Measurements from ENCODE around the gene EDC4.

- TF ChIP-seq CTCF (IDR thresholded peaks at IDR 0.05 in 8 of 11, conservative IDR thresholded peaks at IDR 0.05 in 3 of 11) (no peak), POLR2AphosphoS5 (IDR thresholded peaks at IDR 0.05) (no peak), POLR2A (IDR thresholded peaks at IDR 0.05) (no peak)
These were observed 37.3 kb downstream of the EDC4 start for GRCh38 chr16:67910158-67910557.

Measured in spleen (tissue), 7 donors.